ENCODE measurements around the gene ZC3H4.

Gene ZC3H4

GRCh38 chr19:47044946-47045866, 68.4 kb downstream of the ZC3H4 start:
- no peak for DNase-seq

GRCh38 chr19:47040869-47041268, 72.7 kb downstream of the ZC3H4 start:
- DNase-seq, result no peak

- no peak for DNase-seq
These were observed 74.2 kb downstream of the ZC3H4 start for GRCh38 chr19:47039239-47039874.

- no peak for DNase-seq
These were observed 75.8 kb downstream of the ZC3H4 start for GRCh38 chr19:47037766-47038165.

GRCh38 chr19:47036097-47036651, 77.4 kb downstream of the ZC3H4 start:
- no peak for DNase-seq

GRCh38 chr19:47035127-47036096, 78.2 kb downstream of the ZC3H4 start:
- peak; percentile 83 for DNase-seq

GRCh38 chr19:47032171-47032811, 81.3 kb downstream of the ZC3H4 start:
- peak; percentile 4 for DNase-seq

GRCh38 chr19:47028195-47028601, 85.4 kb downstream of the ZC3H4 start:
- DNase-seq, result no peak

- no peak for DNase-seq
These were observed 85.9 kb downstream of the ZC3H4 start for GRCh38 chr19:47027586-47028088.

- no peak for DNase-seq
These were observed 86.7 kb downstream of the ZC3H4 start for GRCh38 chr19:47026889-47027288.

GRCh38 chr19:47026156-47026555, 87.4 kb downstream of the ZC3H4 start:
- DNase-seq, result no peak

GRCh38 chr19:47024502-47024901, 89.1 kb downstream of the ZC3H4 start:
- DNase-seq, result no peak

- no peak for DNase-seq
These were observed 90.2 kb downstream of the ZC3H4 start for GRCh38 chr19:47023448-47023794.

GRCh38 chr19:47022541-47023447, 90.8 kb downstream of the ZC3H4 start:
- DNase-seq, result no peak

- no peak for DNase-seq
These were observed 91.4 kb downstream of the ZC3H4 start for GRCh38 chr19:47022140-47022536.

- DNase-seq, result no peak
These were observed 91.9 kb downstream of the ZC3H4 start for GRCh38 chr19:47021536-47022139.

- DNase-seq, result no peak
These were observed 92.5 kb downstream of the ZC3H4 start for GRCh38 chr19:47020992-47021496.

- no peak for DNase-seq
These were observed 93.3 kb downstream of the ZC3H4 start for GRCh38 chr19:47020132-47020805.

GRCh38 chr19:47019431-47020041, 94.0 kb downstream of the ZC3H4 start, which contains the start of gene NPAS1:
NPAS1 (plus strand) TSS chr19:47019837; CDS start chr19:47021048, 1,211 bp downstream.
- DNase-seq, result no peak
